K562 (cell line): ENCODE data around the gene PCNX2. TPM values are rescaled to one million over a fixed set of nuclear protein-coding genes. Genes with fewer than 3 reads are reported as not detected.

ENCODE experiments used
- CBFA2T3 ChIP-seq: fragments of 450-650 bp; IDR thresholded peaks from 2 replicates; pipeline ENCODE4 v1.6.1; 2017
- CHCHD3 ChIP-seq: fragments of 250-450 bp; sonication (Bioruptor Pico); IDR thresholded peaks from 2 replicates; pipeline ENCODE4 v2.1.2; 2022; ENCODE audit warnings: mild to moderate bottlenecking
- FOS ChIP-seq: IDR thresholded peaks from 3 replicates; pipeline ENCODE4 v1.6.1; 2011; ENCODE audit not compliant: insufficient read length; ENCODE audit errors: extremely low read depth
- FOXJ2 ChIP-seq: fragments of 200-800 bp; sonication (Bioruptor generic); IDR thresholded peaks from 2 replicates; pipeline ENCODE4 v1.6.1; 2016; ENCODE audit warnings: missing genetic modification characterization, missing compliant biosample characterization
- HDAC8 ChIP-seq: fragments of 450-650 bp; IDR thresholded peaks from 2 replicates; pipeline ENCODE4 v1.6.1; 2016; ENCODE audit warnings: mild to moderate bottlenecking, missing genetic modification characterization, moderate library complexity, missing compliant biosample characterization
- IRF2 ChIP-seq: sonication (generic); formaldehyde crosslinking; IDR thresholded peaks from 2 replicates; pipeline ENCODE4 v1.8.1; 2022; ENCODE audit warnings: mild to moderate bottlenecking, missing genetic modification reagents
- KDM1A ChIP-seq, 2 experiments: fragments of 450-650 bp; IDR thresholded peaks; 2 replicates each; pipeline ENCODE4 v1.6.1; 2016; ENCODE audit warnings: mild to moderate bottlenecking in 2 of 2
- KLF6 ChIP-seq: fragments of 250-450 bp; sonication (Bioruptor Pico); IDR thresholded peaks from 2 replicates; pipeline ENCODE4 v1.4.0; 2020; ENCODE audit warnings: mild to moderate bottlenecking, moderate library complexity, borderline replicate concordance
- MED1 ChIP-seq: sonication (generic); formaldehyde crosslinking; IDR thresholded peaks from 2 replicates; pipeline ENCODE4 v1.8.1; 2023; ENCODE audit warnings: missing genetic modification reagents, borderline replicate concordance
- RBBP5 ChIP-seq: fragments of 200-600 bp; sonication (generic); IDR thresholded peaks from 2 replicates; pipeline ENCODE4 v1.6.1; 2012; ENCODE audit warnings: borderline replicate concordance, mild to moderate bottlenecking, low read length, control low read depth, inconsistent platforms; ENCODE audit not compliant: insufficient read depth, poor library complexity, severe bottlenecking
- SETDB1 ChIP-seq: IDR thresholded peaks from one replicate; pipeline ENCODE4 v1.6.1; 2012; ENCODE audit warnings: low read length, control low read depth, inconsistent platforms
- SMAD1 ChIP-seq: fragments of 150-350 bp; IDR thresholded peaks from 2 replicates; pipeline ENCODE4 v1.6.1; 2014; ENCODE audit warnings: low read length, low read depth; ENCODE audit not compliant: partially characterized antibody
- SMAD4 ChIP-seq: fragments of 250-450 bp; sonication (Bioruptor Pico); conservative IDR thresholded peaks from 2 replicates; pipeline ENCODE4 v1.8.0; 2021; ENCODE audit warnings: inconsistent platforms, mild to moderate bottlenecking, moderate library complexity
- TBP ChIP-seq: optimal IDR thresholded peaks from 2 replicates; pipeline ENCODE3; 2011; ENCODE audit warnings: low read depth, low read length, improper control_type of control experiment
- TCFL5 ChIP-seq: fragments of 250-450 bp; sonication (Bioruptor Pico); conservative IDR thresholded peaks from 2 replicates; pipeline ENCODE4 v1.6.1; 2021; ENCODE audit warnings: mild to moderate bottlenecking, moderate library complexity, matching md5 sums
- THRAP3 ChIP-seq: fragments of 450-650 bp; IDR thresholded peaks from 2 replicates; pipeline ENCODE4 v1.6.1; 2016; ENCODE audit warnings: mild to moderate bottlenecking, inconsistent platforms, borderline replicate concordance
- ZNF274 ChIP-seq: IDR thresholded peaks from 2 replicates; pipeline ENCODE4 v1.6.1; 2011; ENCODE audit warnings: low read depth, mild to moderate bottlenecking, low read length, moderate library complexity, borderline replicate concordance
- ZNF324 ChIP-seq: fragments of 250-450 bp; sonication (Bioruptor Pico); IDR thresholded peaks from 2 replicates; pipeline ENCODE4 v1.4.0; 2020; ENCODE audit warnings: mild to moderate bottlenecking
- ZSCAN32 ChIP-seq: fragments of 450-650 bp; formaldehyde crosslinking; IDR thresholded peaks from 2 replicates; pipeline ENCODE4 v1.4.0; 2020; ENCODE audit warnings: mild to moderate bottlenecking, moderate library complexity
- polyA plus RNA-seq, 8 experiments: library from polyadenylated mRNA; depleted of rRNA in 4 of 8; stranded (reverse) in 5 of 8; unstranded in 3 of 8; fragments of >200 nt; fragmentation: Nextera tagmentation in 2 of 8; fragmentation: Illumina TruSeq in 1 of 8; extraction: Ambion mirVana in 2 of 8; extraction: Trizol in 1 of 8; gene quantifications; 2 replicates each; pipeline versions ENCODE4 v1.2.1 to v1.2.3, GENCODE V29; 2011 to 2014; ENCODE audit warnings: inconsistent platforms in 1 of 8, missing spikeins in 1 of 8
- total RNA-seq, 7 experiments: library from RNA; depleted of rRNA in 6 of 7; stranded (reverse); fragments of >200 nt in 6 of 7; fragmentation: Illumina TruSeq in 2 of 7; extraction: Trizol in 2 of 7; gene quantifications; 2 replicates each; pipeline versions ENCODE4 v1.2.1 to v1.2.3, GENCODE V29; 2011 to 2021; ENCODE audit warnings: low replicate concordance in 1 of 7
- TF ChIP-seq, protein P1 (sequence below): fragments of 250-450 bp; sonication (Bioruptor Pico); IDR thresholded peaks from 2 replicates; pipeline ENCODE4 v1.9.0; 2021; ENCODE audit warnings: mild to moderate bottlenecking, inconsistent platforms
- TF ChIP-seq, protein P2 (sequence below): fragments of 250-450 bp; sonication (Bioruptor Pico); IDR thresholded peaks from 2 replicates; pipeline ENCODE4 v1.8.0; 2022; ENCODE audit warnings: moderate library complexity, mild to moderate bottlenecking, inconsistent platforms
- TF ChIP-seq, protein P3 (sequence below): sonication (generic); formaldehyde crosslinking; IDR thresholded peaks from 2 replicates; pipeline ENCODE4 v1.9.0; 2022; ENCODE audit warnings: mild to moderate bottlenecking, missing genetic modification reagents
- TF ChIP-seq, protein P4 (sequence below), 3 experiments: IDR thresholded peaks in 2 of 3; conservative IDR thresholded peaks in 1 of 3; 2 replicates each; pipeline ENCODE4 v1.5.1; 2011 to 2012; ENCODE audit warnings: low read length in 3 of 3, mild to moderate bottlenecking in 3 of 3, control low read depth in 2 of 3, improper control_type of control experiment in 1 of 3, inconsistent platforms in 1 of 3, low read depth in 1 of 3, mixed read lengths in 1 of 3, moderate library complexity in 1 of 3; ENCODE audit not compliant: insufficient read depth in 2 of 3

The PCNX2 gene
- total and polyA plus RNA-seq, 9 of the 15 experiments (the other 6 are each of a cell fraction or from before 2014, with no cell fraction given): 0.07 to 0.33 TPM; not detected in 7

DNA sequence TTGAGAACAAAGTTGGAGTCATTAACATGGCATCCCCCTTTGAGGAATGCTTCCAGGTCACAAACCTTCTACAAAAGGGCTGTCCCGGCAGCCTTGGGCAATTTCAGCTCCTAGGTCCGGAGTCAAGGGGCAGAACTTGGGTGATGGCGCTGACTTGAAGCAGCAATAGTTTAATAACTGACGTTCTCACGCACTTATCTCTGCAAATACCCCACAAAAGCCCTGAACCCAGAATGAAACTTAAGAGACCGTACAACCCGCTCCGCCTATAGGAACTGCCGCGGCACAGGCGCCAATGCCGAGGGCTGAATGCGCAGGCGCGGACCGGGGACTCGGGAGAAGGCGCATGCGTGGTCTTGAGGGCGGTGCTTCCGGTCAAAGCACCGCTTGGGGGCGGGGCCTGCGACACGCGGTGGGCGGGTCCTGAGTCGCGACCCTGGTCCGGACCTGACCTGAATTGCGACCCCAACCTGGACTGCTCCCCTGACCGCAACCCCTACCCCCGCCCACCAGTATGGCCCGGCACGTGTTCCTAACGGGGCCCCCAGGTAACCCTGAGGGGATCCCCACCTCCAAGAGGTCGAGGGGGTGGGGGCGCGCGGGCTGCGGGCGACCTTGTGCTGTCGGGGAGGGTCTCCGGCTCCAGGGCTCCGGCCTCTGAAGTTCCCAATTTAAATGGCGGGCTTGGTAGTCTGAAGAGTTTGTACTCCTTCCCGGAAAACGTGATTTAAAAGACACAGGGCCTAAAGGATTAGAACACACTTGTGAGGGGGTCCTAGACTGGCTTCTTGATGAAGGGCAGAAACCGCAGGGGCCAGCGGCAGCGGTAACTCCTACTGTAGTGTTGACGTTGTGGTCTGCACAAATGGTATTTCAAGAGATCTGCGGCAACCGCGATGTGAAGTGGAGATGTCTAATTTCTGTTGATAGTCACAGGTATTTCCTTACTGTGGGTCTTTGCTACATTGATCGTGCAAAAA lies 345.0 kb downstream of the PCNX2 start, which contains the start of gene NTPCR (continued):
- TF ChIP-seq, protein P1, sequence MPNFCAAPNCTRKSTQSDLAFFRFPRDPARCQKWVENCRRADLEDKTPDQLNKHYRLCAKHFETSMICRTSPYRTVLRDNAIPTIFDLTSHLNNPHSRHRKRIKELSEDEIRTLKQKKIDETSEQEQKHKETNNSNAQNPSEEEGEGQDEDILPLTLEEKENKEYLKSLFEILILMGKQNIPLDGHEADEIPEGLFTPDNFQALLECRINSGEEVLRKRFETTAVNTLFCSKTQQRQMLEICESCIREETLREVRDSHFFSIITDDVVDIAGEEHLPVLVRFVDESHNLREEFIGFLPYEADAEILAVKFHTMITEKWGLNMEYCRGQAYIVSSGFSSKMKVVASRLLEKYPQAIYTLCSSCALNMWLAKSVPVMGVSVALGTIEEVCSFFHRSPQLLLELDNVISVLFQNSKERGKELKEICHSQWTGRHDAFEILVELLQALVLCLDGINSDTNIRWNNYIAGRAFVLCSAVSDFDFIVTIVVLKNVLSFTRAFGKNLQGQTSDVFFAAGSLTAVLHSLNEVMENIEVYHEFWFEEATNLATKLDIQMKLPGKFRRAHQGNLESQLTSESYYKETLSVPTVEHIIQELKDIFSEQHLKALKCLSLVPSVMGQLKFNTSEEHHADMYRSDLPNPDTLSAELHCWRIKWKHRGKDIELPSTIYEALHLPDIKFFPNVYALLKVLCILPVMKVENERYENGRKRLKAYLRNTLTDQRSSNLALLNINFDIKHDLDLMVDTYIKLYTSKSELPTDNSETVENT (CRISPR knock-in tag): no peak
- TF ChIP-seq CBFA2T3 (no peak), IRF2 (CRISPR knock-in tag) (no peak), FOS (no peak), KDM1A (IDR thresholded peaks at IDR 0.05) (no peak), MED1 (no peak), ZSCAN32 (no peak), TBP (peak; percentile 67), THRAP3 (no peak), KLF6 (CRISPR knock-in tag) (peak; percentile 33; the same call in 1 of the 2 replicates), SETDB1 (no peak), SMAD1 (no peak), RBBP5 (no peak), FOXJ2 (tag) (no peak), HDAC8 (tag) (no peak), ZNF274 (no peak), SMAD4 (no peak), TCFL5 (CRISPR knock-in tag) (no peak), ZNF324 (CRISPR knock-in tag) (no peak), CHCHD3 (CRISPR knock-in tag) (no peak)
- TF ChIP-seq, protein P2, sequence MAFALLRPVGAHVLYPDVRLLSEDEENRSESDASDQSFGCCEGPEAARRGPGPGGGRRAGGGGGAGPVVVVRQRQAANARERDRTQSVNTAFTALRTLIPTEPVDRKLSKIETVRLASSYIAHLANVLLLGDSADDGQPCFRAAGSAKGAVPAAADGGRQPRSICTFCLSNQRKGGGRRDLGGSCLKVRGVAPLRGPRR: no peak
- TF ChIP-seq, protein P3, sequence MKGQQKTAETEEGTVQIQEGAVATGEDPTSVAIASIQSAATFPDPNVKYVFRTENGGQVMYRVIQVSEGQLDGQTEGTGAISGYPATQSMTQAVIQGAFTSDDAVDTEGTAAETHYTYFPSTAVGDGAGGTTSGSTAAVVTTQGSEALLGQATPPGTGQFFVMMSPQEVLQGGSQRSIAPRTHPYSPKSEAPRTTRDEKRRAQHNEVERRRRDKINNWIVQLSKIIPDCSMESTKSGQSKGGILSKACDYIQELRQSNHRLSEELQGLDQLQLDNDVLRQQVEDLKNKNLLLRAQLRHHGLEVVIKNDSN (CRISPR knock-in tag): no peak
- TF ChIP-seq, protein P4, sequence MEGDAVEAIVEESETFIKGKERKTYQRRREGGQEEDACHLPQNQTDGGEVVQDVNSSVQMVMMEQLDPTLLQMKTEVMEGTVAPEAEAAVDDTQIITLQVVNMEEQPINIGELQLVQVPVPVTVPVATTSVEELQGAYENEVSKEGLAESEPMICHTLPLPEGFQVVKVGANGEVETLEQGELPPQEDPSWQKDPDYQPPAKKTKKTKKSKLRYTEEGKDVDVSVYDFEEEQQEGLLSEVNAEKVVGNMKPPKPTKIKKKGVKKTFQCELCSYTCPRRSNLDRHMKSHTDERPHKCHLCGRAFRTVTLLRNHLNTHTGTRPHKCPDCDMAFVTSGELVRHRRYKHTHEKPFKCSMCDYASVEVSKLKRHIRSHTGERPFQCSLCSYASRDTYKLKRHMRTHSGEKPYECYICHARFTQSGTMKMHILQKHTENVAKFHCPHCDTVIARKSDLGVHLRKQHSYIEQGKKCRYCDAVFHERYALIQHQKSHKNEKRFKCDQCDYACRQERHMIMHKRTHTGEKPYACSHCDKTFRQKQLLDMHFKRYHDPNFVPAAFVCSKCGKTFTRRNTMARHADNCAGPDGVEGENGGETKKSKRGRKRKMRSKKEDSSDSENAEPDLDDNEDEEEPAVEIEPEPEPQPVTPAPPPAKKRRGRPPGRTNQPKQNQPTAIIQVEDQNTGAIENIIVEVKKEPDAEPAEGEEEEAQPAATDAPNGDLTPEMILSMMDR (IDR thresholded peaks at IDR 0.05 in 2 of 3, conservative IDR thresholded peaks at IDR 0.05 in 1 of 3; ENCODE audit: insufficient read depth in 2 of 3, low read depth in 1 of 3, low read length in 3 of 3): no peak
